HepG2 (cell line): ENCODE results near the gene TCOF1. TPM values are rescaled to one million over a fixed set of nuclear protein-coding genes. Genes with fewer than 3 reads are reported as not detected.

Experiments
- FOXA3 ChIP-seq: IDR thresholded peaks from 2 replicates; pipeline ENCODE4 v1.6.1; 2016; ENCODE audit warnings: missing genetic modification reagents, missing compliant biosample characterization
- FOXP1 ChIP-seq, 2 experiments: fragments of 450-650 bp in 1 of 2; IDR thresholded peaks; 2 replicates each; pipeline ENCODE4 v1.6.1; 2017 to 2018; ENCODE audit warnings: antibody characterized with exemption in 1 of 2
- JUND ChIP-seq: sonication (generic); formaldehyde crosslinking; IDR thresholded peaks from 2 replicates; pipeline ENCODE4 v1.8.0; 2022; ENCODE audit warnings: mild to moderate bottlenecking, missing genetic modification reagents
- NFE2 ChIP-seq: sonication (generic); formaldehyde crosslinking; IDR thresholded peaks from 2 replicates; pipeline ENCODE4 v1.4.0; 2020; ENCODE audit warnings: missing genetic modification reagents
- NONO ChIP-seq, 2 experiments: fragments of 450-650 bp in 1 of 2; sonication (generic) in 1 of 2; formaldehyde crosslinking in 1 of 2; IDR thresholded peaks in 1 of 2; conservative IDR thresholded peaks in 1 of 2; 2 replicates each; pipeline versions ENCODE4 v1.6.1 to v1.8.0; 2017 to 2022; ENCODE audit warnings: mild to moderate bottlenecking in 1 of 2, missing genetic modification reagents in 1 of 2, moderate library complexity in 1 of 2
- SAFB2 ChIP-seq: sonication (generic); formaldehyde crosslinking; IDR thresholded peaks from 2 replicates; pipeline ENCODE4 v1.5.1; 2020; ENCODE audit warnings: missing genetic modification reagents, low read depth, mild to moderate bottlenecking, borderline replicate concordance
- TEAD2 ChIP-seq: sonication (generic); formaldehyde crosslinking; IDR thresholded peaks from 2 replicates; pipeline ENCODE4 v1.9.0; 2021; ENCODE audit warnings: missing genetic modification reagents
- ZC3H13 ChIP-seq: sonication (generic); formaldehyde crosslinking; IDR thresholded peaks from 2 replicates; pipeline ENCODE4 v1.8.1; 2023; ENCODE audit warnings: mild to moderate bottlenecking, missing genetic modification reagents, moderate library complexity
- ZNF432 ChIP-seq: sonication (generic); formaldehyde crosslinking; IDR thresholded peaks from 2 replicates; pipeline ENCODE4 v1.5.0; 2020; ENCODE audit warnings: missing genetic modification reagents, mild to moderate bottlenecking, borderline replicate concordance
- polyA plus RNA-seq, 8 experiments: library from polyadenylated mRNA; depleted of rRNA in 3 of 8; stranded (reverse) in 7 of 8; unstranded in 1 of 8; fragments of >200 nt; fragmentation: Illumina TruSeq in 4 of 8; extraction: Trizol in 4 of 8; gene quantifications; 2 replicates each; pipeline versions ENCODE4 v1.2.1 to v1.2.3, GENCODE V29; 2011 to 2016; ENCODE audit warnings: low read depth in 4 of 8, missing spikeins in 1 of 8, mixed read lengths in 1 of 8; ENCODE audit not compliant: insufficient read depth in 1 of 8
- total RNA-seq, 5 experiments: library from RNA; depleted of rRNA; stranded (reverse); fragments of >200 nt; fragmentation: Illumina TruSeq; extraction: Trizol; gene quantifications; 2 replicates each; pipeline ENCODE4 v1.2.3, GENCODE V29; 2016; ENCODE audit warnings: low read depth in 1 of 5
- TF ChIP-seq, protein P1 (sequence below): sonication (generic); formaldehyde crosslinking; IDR thresholded peaks from 2 replicates; pipeline ENCODE4 v1.5.1; 2020; ENCODE audit warnings: mild to moderate bottlenecking, missing genetic modification reagents, borderline replicate concordance
- TF ChIP-seq, protein P2 (sequence below): sonication (generic); formaldehyde crosslinking; conservative IDR thresholded peaks from 2 replicates; pipeline ENCODE4 v1.5.0; 2020; ENCODE audit warnings: missing genetic modification reagents
- TF ChIP-seq, protein P3 (sequence below): sonication (generic); formaldehyde crosslinking; IDR thresholded peaks from 2 replicates; pipeline ENCODE4 v1.5.0; 2020; ENCODE audit warnings: mild to moderate bottlenecking, missing genetic modification reagents, borderline replicate concordance
- TF ChIP-seq, protein P4 (sequence below): sonication (generic); formaldehyde crosslinking; IDR thresholded peaks from 2 replicates; pipeline ENCODE4 v1.5.0; 2020; ENCODE audit warnings: missing genetic modification reagents
- TF ChIP-seq, protein P5 (sequence below): sonication (generic); formaldehyde crosslinking; conservative IDR thresholded peaks from 2 replicates; pipeline ENCODE4 v1.4.0; 2020; ENCODE audit warnings: missing genetic modification reagents
- TF ChIP-seq, protein P6 (sequence below): sonication (generic); formaldehyde crosslinking; IDR thresholded peaks from 2 replicates; pipeline ENCODE4 v1.9.0; 2022; ENCODE audit warnings: low read depth, missing genetic modification reagents

TCOF1 gene
- total and polyA plus RNA-seq, 2 of the 13 experiments (the other 11 are each of a cell fraction or from before 2014, with no cell fraction given) = 10.1 to 41.6 TPM

DNA sequence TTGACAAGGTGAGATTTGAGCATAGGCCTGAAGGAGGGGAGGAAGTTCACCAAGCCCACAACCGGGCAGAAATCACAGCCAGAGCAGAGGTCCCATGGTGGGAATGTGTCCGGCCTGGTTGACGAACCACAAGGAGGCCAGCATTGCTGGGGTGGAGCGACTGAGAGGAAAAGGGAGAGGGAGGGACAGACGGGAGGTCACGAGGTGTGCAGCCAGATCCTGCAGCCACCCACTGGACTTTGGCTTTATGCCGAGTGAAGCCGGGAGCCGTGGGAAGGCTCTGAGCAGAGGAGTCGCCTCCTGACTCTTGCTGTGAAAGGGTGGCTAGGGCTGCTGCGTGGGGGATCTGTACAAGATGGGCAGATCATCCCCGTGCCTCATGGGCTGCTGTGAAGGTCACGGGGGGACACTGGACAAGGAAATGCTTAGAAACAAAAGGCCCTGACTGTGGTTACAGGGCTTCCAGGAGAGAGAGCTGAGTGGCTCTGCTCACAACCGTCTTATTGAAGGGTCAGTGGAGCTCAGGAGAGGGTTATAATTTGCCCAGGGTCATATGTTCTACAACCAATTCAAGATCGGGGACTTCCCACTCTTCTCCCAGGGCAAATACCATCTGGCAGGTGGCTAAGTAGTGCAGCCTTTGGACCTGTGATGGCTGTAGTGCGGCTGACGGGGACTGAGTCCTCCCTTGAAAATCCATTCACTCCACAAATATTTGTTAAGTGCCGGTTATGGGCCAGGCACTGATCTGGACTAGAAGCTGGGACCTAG, 70.8 kb downstream of the TCOF1 start (continued):
- TF ChIP-seq, protein P1, sequence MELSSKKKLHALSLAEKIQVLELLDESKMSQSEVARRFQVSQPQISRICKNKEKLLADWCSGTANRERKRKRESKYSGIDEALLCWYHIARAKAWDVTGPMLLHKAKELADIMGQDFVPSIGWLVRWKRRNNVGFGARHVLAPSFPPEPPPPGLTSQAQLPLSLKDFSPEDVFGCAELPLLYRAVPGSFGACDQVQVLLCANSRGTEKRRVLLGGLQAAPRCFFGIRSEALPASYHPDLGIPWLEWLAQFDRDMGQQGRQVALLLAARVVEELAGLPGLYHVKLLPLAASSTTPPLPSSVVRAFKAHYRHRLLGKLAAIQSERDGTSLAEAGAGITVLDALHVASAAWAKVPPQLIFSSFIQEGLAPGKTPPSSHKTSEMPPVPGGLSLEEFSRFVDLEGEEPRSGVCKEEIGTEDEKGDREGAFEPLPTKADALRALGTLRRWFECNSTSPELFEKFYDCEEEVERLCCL (CRISPR knock-in tag) = no peak
- TF ChIP-seq NONO (IDR thresholded peaks at IDR 0.05) (no peak), NONO (CRISPR knock-in tag; conservative IDR thresholded peaks at IDR 0.05) (0 out of 2 replicates have a peak, but pooled peaks have one; percentile 29), TEAD2 (CRISPR knock-in tag) (no peak), ZC3H13 (no peak), JUND (no peak), NFE2 (CRISPR knock-in tag) (no peak), SAFB2 (CRISPR knock-in tag) (no peak), FOXP1 (IDR thresholded peaks at IDR 0.05) (no peak), FOXP1 (CRISPR knock-in tag; IDR thresholded peaks at IDR 0.05) (no peak), ZNF432 (CRISPR knock-in tag) (no peak), FOXA3 (CRISPR knock-in tag) (peak; percentile 53)
- TF ChIP-seq, protein P2, sequence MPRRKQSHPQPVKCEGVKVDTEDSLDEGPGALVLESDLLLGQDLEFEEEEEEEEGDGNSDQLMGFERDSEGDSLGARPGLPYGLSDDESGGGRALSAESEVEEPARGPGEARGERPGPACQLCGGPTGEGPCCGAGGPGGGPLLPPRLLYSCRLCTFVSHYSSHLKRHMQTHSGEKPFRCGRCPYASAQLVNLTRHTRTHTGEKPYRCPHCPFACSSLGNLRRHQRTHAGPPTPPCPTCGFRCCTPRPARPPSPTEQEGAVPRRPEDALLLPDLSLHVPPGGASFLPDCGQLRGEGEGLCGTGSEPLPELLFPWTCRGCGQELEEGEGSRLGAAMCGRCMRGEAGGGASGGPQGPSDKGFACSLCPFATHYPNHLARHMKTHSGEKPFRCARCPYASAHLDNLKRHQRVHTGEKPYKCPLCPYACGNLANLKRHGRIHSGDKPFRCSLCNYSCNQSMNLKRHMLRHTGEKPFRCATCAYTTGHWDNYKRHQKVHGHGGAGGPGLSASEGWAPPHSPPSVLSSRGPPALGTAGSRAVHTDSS = no peak
- TF ChIP-seq, protein P3, sequence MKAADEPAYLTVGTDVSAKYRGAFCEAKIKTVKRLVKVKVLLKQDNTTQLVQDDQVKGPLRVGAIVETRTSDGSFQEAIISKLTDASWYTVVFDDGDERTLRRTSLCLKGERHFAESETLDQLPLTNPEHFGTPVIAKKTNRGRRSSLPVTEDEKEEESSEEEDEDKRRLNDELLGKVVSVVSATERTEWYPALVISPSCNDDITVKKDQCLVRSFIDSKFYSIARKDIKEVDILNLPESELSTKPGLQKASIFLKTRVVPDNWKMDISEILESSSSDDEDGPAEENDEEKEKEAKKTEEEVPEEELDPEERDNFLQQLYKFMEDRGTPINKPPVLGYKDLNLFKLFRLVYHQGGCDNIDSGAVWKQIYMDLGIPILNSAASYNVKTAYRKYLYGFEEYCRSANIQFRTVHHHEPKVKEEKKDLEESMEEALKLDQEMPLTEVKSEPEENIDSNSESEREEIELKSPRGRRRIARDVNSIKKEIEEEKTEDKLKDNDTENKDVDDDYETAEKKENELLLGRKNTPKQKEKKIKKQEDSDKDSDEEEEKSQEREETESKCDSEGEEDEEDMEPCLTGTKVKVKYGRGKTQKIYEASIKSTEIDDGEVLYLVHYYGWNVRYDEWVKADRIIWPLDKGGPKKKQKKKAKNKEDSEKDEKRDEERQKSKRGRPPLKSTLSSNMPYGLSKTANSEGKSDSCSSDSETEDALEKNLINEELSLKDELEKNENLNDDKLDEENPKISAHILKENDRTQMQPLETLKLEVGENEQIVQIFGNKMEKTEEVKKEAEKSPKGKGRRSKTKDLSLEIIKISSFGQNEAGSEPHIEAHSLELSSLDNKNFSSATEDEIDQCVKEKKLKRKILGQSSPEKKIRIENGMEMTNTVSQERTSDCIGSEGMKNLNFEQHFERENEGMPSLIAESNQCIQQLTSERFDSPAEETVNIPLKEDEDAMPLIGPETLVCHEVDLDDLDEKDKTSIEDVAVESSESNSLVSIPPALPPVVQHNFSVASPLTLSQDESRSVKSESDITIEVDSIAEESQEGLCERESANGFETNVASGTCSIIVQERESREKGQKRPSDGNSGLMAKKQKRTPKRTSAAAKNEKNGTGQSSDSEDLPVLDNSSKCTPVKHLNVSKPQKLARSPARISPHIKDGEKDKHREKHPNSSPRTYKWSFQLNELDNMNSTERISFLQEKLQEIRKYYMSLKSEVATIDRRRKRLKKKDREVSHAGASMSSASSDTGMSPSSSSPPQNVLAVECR (CRISPR knock-in tag) = peak; percentile 66; the same call in 1 of the 2 replicates
- TF ChIP-seq, protein P4, sequence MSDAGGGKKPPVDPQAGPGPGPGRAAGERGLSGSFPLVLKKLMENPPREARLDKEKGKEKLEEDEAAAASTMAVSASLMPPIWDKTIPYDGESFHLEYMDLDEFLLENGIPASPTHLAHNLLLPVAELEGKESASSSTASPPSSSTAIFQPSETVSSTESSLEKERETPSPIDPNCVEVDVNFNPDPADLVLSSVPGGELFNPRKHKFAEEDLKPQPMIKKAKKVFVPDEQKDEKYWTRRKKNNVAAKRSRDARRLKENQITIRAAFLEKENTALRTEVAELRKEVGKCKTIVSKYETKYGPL (CRISPR knock-in tag) = no peak
- TF ChIP-seq, protein P5, sequence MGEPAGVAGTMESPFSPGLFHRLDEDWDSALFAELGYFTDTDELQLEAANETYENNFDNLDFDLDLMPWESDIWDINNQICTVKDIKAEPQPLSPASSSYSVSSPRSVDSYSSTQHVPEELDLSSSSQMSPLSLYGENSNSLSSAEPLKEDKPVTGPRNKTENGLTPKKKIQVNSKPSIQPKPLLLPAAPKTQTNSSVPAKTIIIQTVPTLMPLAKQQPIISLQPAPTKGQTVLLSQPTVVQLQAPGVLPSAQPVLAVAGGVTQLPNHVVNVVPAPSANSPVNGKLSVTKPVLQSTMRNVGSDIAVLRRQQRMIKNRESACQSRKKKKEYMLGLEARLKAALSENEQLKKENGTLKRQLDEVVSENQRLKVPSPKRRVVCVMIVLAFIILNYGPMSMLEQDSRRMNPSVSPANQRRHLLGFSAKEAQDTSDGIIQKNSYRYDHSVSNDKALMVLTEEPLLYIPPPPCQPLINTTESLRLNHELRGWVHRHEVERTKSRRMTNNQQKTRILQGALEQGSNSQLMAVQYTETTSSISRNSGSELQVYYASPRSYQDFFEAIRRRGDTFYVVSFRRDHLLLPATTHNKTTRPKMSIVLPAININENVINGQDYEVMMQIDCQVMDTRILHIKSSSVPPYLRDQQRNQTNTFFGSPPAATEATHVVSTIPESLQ (CRISPR knock-in tag) = no peak
- TF ChIP-seq, protein P6, sequence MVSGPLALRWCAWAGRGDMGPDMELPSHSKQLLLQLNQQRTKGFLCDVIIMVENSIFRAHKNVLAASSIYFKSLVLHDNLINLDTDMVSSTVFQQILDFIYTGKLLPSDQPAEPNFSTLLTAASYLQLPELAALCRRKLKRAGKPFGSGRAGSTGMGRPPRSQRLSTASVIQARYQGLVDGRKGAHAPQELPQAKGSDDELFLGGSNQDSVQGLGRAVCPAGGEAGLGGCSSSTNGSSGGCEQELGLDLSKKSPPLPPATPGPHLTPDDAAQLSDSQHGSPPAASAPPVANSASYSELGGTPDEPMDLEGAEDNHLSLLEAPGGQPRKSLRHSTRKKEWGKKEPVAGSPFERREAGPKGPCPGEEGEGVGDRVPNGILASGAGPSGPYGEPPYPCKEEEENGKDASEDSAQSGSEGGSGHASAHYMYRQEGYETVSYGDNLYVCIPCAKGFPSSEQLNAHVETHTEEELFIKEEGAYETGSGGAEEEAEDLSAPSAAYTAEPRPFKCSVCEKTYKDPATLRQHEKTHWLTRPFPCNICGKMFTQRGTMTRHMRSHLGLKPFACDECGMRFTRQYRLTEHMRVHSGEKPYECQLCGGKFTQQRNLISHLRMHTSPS (CRISPR knock-in tag) = no peak; the same call in 1 of the 2 replicates
